Left ventricle myocardium superior (tissue), 1 donor: ENCODE data around the gene TRAPPC3. TPM values are rescaled to one million over a fixed set of nuclear protein-coding genes. Genes with fewer than 3 reads are reported as not detected.
A peak's percentile ranks its signal among the peaks of the same experiment; 100 is the strongest.
"Not testable (repeated sequence)": the region's sequence is repeated elsewhere in the genome, so short reads cannot be mapped to it uniquely, and the experiment has no call there.

ENCODE experiments used
- ATAC-seq: fragments of 200-7000 bp; cut with Tn5 transposase; one replicate; pipeline ENCODE4 v1.9.1; 2020; ENCODE audit warnings: mild to moderate bottlenecking, moderate library complexity
- DNase-seq: peaks from one replicate; pipeline ENCODE4 v3.0.0-alpha.2; 2020
- intact Hi-C: fragments of 100-400 bp; cut with micrococcal nuclease; formaldehyde crosslinking; loops from one replicate; pipeline ENCODE4 v1.11.0; 2022
- long read RNA-seq: library from polyadenylated mRNA; unstranded; transcript quantifications from one replicate; pipeline ENCODE4 v2.0.0, GENCODE V29; 2021
- total RNA-seq: library from RNA; stranded (reverse); fragmentation: NEBNext Ultra II Directional; extraction: Animal tissue kit (Norgen Biotek cat#: 25700); gene quantifications from one replicate; pipeline ENCODE4 v1.2.1, GENCODE V29; 2021
- donor health status: DM: no; HTN: yes; CAD: no; lungs with severe emphysema.

Gene TRAPPC3
- 57.8 TPM for total RNA-seq
- long read RNA-seq, transcript TRAPPC3-204 (5 exons, 1,265 nt) = major isoform, 31 of 37 reads
- long read RNA-seq, partial matches to known transcripts = 2 of 37 reads
- long read RNA-seq, other reads (novel, unspliced or antisense) = 1 of 37 reads

DNA sequence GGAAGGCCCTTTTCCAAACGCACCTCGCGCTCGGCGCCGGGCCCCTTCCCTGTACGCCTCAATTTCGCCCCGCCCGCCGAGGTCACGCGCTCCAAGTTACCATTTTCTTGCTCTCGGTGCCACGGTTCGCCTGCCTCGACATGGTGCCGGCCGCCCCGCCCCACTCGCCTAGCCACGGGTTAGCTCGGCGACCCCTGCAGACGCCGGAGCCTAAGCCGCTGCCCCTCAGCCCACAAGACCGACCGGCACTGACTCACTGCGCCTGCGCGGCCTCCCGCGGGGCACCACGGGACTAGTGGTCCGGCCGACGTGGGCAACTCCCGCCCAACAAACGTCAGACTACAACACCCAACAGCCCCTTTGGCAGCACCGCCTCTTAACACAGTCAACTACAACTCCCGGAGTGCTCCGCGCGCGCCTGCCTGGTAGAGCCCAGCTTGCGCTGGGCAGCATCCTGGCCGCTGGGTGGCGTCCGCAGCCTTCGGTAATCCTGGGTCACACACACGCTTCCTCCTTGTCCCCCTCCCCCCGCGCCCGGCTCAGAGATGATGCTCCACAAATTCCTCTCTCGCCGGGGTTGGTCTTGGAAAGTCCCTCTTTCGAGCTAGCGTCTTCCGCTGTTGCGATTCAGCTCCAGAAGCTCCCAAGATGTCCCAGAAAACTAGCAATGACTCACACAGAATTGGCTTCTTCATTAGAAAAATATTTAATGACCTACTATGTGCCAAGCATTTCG is at the start of gene TRAPPC3:
TSS of gene TRAPPC3 (minus strand) at position 250 of the 736 bp plus-strand sequence. CDS start at position 142, 108 bp downstream.
- intact Hi-C loops = loop anchor here (5.0 kb wide), 1 partner anchor 138 kb away; no protein-coding TSS in a partner anchor
- peak; percentile 89 for ATAC-seq

DNA sequence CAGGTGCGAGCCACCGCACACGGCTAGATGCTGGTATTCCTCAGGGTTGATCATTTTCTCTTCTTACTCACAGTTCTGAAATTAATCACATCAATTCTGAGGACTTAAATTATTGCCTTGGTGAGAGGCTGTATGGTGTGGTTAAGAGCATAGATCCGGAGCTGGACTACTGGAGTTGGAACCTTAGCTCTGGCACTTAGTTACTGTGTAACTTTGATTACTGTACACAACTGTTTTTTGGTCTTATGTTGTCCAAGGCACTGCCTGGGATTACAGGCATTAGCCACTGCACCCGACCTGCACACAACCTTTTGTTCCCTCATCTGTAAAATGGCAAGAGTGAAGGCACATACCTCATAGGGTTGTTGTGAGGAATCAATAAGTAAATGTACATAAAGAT is 49.4 kb upstream of the TRAPPC3 start:
- DNase-seq (no peak), ATAC-seq (no peak)
- intact Hi-C loops = no loop called here

More for the DNA sequence above, at the start of gene TRAPPC3:
- DNase-seq = peak; percentile 100

GRCh38 chr1:36196805-36197204 is 47.5 kb upstream of the TRAPPC3 start:
- intact Hi-C loops, DNase-seq, ATAC-seq: not testable (repeated sequence)

DNA sequence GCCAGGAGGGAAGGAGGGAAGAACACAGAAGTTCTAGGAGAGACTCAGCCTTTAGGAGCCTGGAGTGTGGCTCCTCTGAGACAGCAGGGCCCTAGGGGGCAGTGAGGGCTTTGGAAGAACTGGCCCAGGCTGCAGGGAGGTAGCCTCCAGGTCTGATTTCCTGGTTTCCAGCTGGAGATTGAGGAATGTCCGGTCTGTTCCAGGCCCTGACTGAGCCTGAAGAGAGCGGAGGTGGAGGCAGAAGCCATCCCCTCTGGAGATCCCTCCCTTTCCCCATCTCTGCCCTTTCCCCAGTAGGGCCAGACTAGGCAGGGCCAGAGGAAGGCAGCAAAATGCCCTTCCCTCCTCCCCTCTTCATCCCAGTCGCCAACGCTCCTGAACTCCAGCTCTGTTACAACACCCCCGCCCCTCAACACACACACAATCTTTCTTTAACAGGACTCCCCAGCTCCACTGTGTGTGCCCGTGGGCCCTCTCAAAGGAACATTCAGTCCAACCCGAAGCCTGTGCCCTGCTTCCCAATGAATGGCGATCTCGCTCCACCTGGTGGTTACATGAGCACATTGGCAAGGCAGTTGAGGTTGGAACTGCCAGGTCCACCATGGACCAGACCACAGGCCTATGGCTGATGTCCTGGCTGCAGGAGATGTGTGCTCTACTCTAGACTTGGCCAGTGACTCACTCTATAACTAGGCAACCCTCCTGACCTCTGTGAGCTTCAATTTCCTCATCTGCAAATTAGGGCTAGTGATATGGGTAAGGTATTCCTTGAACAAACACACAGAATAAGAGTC is 38.7 kb upstream of the TRAPPC3 start:
- DNase-seq (peak; percentile 85), ATAC-seq (peak; percentile 94)
- intact Hi-C loops = loop anchor here (5.0 kb wide), 1 partner anchor 36 kb away; no protein-coding TSS in a partner anchor

DNA sequence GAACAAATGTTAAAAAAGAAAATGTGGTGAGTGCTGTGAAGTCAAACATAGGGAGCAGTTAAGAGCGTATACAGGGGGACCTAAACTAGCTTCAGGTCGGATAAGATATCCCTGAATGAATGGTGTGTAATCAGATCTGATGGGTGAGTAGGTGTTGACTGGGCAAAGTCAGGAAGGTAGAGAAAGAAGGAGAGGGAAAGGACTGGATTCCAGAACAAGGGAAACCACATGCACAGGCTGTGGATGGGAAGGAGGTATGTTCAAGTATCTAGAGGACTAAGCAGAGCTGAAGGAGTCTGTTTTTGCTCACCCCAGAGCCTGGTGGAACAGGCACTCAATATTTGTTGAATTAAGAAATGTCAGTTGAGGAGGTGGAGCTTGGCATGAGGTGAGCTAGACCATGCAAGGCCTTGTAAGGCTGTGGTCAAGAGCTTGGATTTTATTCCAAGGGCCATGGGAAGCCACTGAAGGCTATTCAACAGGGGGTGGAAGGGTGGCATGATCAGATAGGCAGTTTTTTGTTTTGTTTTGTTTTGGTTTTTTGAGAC is 34.1 kb upstream of the TRAPPC3 start:
- ATAC-seq (no peak), DNase-seq (no peak)
- intact Hi-C loops = no loop called here

- no peak for DNase-seq
- intact Hi-C loops = no loop called here
- no peak for ATAC-seq
Measured at GRCh38 chr1:36182734-36183133, 33.4 kb upstream of the TRAPPC3 start.

GRCh38 chr1:36179220-36179600 is 29.9 kb upstream of the TRAPPC3 start:
- DNase-seq = no peak
- ATAC-seq = no peak
- intact Hi-C loops = no loop called here

- intact Hi-C loops = no loop called here
- peak; percentile 46 for ATAC-seq
- peak; percentile 76 for DNase-seq
Measured at GRCh38 chr1:36178471-36179219, 29.4 kb upstream of the TRAPPC3 start.

GRCh38 chr1:36177589-36178431 is 28.5 kb upstream of the TRAPPC3 start:
- DNase-seq = no peak

DNA sequence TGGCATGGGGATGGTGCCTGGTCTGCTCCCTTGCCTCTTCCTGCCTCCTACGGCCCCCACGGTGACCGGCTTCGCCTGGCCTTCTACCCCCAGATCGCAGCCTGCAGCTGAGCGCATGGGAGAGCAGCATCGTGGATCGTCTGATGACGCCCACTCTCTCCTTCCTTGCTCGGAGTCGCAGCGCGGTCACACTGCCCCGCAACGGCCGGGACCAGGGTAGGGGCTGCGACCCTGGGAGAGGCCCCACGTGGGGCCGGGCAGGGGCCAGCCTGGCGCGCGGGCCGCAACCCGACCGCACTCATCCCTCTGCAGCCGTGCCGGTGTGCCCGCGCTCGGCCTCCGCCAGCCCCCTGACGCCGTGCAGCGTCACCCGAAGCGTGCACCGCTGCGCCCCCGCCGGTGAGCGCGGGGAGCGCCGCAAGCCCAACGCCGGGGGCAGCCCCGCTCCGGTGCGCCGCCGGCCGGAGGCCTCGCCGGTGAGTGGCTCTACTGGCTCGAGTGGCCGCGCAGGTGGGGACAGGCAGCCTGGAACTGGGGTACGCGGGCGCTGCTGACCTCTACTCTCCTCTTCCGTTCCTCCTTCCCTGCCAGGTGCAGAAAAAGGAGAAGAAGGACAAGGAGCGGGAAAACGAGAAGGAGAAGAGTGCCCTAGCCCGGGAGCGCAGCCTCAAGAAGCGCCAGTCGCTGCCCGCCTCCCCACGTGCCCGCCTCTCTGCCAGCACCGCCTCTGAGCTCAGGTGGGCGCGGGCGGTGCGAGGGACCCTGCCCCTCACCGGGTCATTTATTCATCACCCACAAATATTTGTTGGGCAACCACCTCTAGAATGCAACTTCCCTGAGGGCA is 27.0 kb upstream of the TRAPPC3 start:
- ATAC-seq (peak; percentile 60), DNase-seq (peak; percentile 77)
- intact Hi-C loops = no loop called here

More at GRCh38 chr1:36177589-36178431, 28.5 kb upstream of the TRAPPC3 start:
- no peak for ATAC-seq
- intact Hi-C loops = no loop called here

DNA sequence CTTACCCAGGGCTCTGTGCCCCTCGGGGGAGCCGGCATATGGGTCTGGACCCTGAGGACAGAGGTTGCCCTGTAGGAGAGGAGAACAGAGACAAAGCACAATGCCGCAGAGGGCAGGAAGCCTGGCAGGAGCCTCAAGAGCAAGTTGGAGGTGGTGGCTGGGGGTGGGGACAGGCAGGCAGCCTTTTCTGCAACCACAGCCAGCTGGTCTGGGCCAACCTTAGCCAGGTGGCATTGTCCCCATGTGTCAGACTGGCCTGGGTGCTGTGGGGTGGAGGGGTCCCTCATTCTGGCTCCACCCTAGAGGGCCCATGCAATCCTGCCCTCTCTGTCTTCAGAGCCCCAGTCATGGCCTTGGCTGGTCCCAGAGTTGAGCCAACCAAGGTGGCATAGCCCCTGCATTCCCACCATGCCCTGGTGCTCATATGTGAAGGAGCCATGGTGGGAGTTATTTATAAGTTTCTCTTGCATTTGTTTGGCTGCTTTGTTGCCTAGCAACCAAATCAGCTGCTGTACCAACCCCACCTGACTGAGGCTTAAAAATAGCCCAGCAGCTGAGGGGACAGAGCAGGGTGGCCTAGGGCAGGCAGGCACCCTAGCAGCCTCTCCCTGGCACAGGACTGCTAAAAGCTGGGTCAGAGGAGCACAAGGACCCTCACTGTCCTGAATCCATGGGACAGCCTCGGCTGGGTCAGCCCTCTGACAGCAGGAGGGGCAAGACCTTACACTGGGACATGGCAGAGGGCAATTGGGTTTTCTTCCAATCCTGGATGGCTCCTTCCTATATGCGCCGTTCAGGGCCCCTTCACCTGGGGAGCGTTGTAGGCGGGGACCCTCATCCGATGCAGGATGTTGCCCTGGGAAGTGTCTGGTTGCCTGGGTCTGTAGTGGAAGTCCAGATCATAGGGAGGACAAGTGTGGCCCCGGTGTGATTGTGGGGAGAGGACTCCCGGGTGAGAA is 26.1 kb upstream of the TRAPPC3 start:
- intact Hi-C loops = no loop called here
- DNase-seq (peak; percentile 75), ATAC-seq (peak; percentile 81)

- DNase-seq (no peak), ATAC-seq (no peak)
- intact Hi-C loops = no loop called here
Measured at GRCh38 chr1:36174713-36175112, 25.4 kb upstream of the TRAPPC3 start.

DNA sequence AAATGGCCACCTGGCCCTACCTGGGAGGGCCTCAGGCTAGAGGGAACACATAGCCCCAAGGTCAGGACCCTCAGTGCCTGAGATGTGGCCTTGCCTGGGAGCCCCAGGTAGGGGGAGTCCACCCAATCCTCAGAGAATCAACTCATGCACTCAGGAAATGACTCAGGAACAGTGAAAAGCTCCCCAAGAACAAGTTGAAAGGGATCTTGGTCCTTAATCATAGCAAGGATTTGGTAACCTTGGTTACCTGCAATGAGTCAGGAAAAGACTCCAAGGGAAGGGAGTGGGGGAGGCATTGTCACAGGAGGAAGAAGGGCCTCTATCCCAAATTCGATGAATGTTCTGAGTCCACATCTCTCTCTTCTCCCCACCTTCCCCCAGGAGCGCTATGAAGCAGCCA is 23.7 kb upstream of the TRAPPC3 start:
- ATAC-seq = no peak
- intact Hi-C loops = no loop called here
- DNase-seq = no peak

DNA sequence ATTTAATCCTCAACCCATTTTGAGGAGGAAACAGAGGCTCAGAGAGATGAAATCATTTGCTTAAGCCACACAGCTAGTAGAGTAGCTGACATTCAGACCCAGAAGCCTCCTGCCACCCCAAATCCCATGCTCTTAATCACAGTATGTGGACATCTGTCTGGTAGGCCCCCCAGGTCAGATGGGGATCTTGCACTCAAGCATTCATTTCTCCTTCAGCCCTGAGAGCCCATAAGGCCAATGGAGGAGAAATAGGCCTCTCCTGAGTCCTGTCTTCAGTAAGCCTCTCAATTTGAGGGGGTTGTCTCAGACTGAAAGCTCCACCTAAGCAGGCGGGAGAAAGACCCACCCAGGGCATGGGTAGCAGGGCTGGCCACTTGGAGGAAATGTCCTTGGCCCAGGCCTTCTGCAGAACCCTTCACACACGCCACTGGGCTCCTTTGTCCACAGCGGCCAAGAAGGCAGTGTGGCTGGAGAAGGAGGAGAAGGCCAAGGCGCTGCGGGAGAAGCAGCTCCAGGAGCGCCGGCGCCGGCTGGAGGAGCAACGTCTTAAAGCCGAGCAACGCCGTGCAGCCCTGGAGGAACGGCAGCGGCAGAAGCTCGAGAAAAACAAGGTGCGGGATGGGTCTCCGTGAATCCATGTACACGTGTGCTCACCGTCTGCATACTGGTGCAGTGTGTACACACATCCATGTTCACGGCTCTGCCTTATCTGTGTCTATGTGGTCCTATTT is 22.9 kb upstream of the TRAPPC3 start:
- ATAC-seq (no peak), DNase-seq (no peak)
- intact Hi-C loops = no loop called here

- intact Hi-C loops = no loop called here
- DNase-seq (no peak), ATAC-seq (peak; percentile 52)
Measured at GRCh38 chr1:36170643-36171412, 21.5 kb upstream of the TRAPPC3 start.
